K562 (cell line): ENCODE measurements around the gene CALML4. TPM values are rescaled to one million over a fixed set of nuclear protein-coding genes. Genes with fewer than 3 reads are reported as not detected.

Experiments used
- DPF2 ChIP-seq: fragments of 450-650 bp; IDR thresholded peaks from 2 replicates; pipeline ENCODE4 v1.6.1; 2016
- E2F1 ChIP-seq: sonication (generic); formaldehyde crosslinking; IDR thresholded peaks from 2 replicates; pipeline ENCODE4 v1.8.1; 2023; ENCODE audit warnings: mild to moderate bottlenecking, missing genetic modification reagents, moderate library complexity
- FOXA3 ChIP-seq, 2 experiments: fragments of 450-650 bp in 1 of 2; sonication (generic) in 1 of 2; formaldehyde crosslinking; IDR thresholded peaks in 1 of 2; conservative IDR thresholded peaks in 1 of 2; 2 replicates each; pipeline versions ENCODE4 v1.4.0 to v1.8.0; 2020 to 2022; ENCODE audit warnings: mild to moderate bottlenecking in 2 of 2, missing genetic modification reagents in 1 of 2
- LEF1 ChIP-seq: fragments of 450-650 bp; IDR thresholded peaks from 2 replicates; pipeline ENCODE4 v1.6.1; 2016; ENCODE audit warnings: mild to moderate bottlenecking
- RAD21 ChIP-seq, 2 experiments: fragments of 250-450 bp in 1 of 2; fragments of 450-650 bp in 1 of 2; sonication (Bioruptor Pico) in 1 of 2; formaldehyde crosslinking in 1 of 2; IDR thresholded peaks in 1 of 2; conservative IDR thresholded peaks in 1 of 2; 2 replicates each; pipeline versions ENCODE4 v1.4.0 to v1.8.0; 2020 to 2022; ENCODE audit warnings: mild to moderate bottlenecking in 2 of 2, moderate library complexity in 1 of 2
- ZBTB2 ChIP-seq: fragments of 450-650 bp; IDR thresholded peaks from 2 replicates; pipeline ENCODE4 v1.6.1; 2016; ENCODE audit warnings: antibody characterized with exemption
- ZBTB7A ChIP-seq: IDR thresholded peaks from 2 replicates; pipeline ENCODE4 v1.6.1; 2011; ENCODE audit warnings: low read depth, mild to moderate bottlenecking, low read length, moderate library complexity, borderline replicate concordance; ENCODE audit not compliant: control insufficient read depth
- ZNF395 ChIP-seq: fragments of 200-800 bp; sonication (Bioruptor generic); IDR thresholded peaks from 2 replicates; pipeline ENCODE4 v1.6.1; 2017; ENCODE audit warnings: missing genetic modification characterization, missing compliant biosample characterization
- polyA plus RNA-seq, 8 experiments: library from polyadenylated mRNA; depleted of rRNA in 4 of 8; stranded (reverse) in 5 of 8; unstranded in 3 of 8; fragments of >200 nt; fragmentation: Nextera tagmentation in 2 of 8; fragmentation: Illumina TruSeq in 1 of 8; extraction: Ambion mirVana in 2 of 8; extraction: Trizol in 1 of 8; gene quantifications; 2 replicates each; pipeline versions ENCODE4 v1.2.1 to v1.2.3, GENCODE V29; 2011 to 2014; ENCODE audit warnings: inconsistent platforms in 1 of 8, missing spikeins in 1 of 8
- total RNA-seq, 7 experiments: library from RNA; depleted of rRNA in 6 of 7; stranded (reverse); fragments of >200 nt in 6 of 7; fragmentation: Illumina TruSeq in 2 of 7; extraction: Trizol in 2 of 7; gene quantifications; 2 replicates each; pipeline versions ENCODE4 v1.2.1 to v1.2.3, GENCODE V29; 2011 to 2021; ENCODE audit warnings: low replicate concordance in 1 of 7

Gene CALML4
- total and polyA plus RNA-seq, 9 of the 15 experiments (the other 6 are each of a cell fraction or from before 2014, with no cell fraction given), result 2.8 to 30.6 (median 15.5) TPM

GRCh38 chr15:68229386-68230156, 24.4 kb upstream of the CALML4 start, which contains the start of gene CLN6 (continued):
- TF ChIP-seq E2F1 (CRISPR knock-in tag), result peak; percentile 92; the same call in 1 of the 2 replicates
- peak; percentile 70; the same call in 1 of the 2 replicates for TF ChIP-seq ZNF395 (CRISPR knock-in tag)
- peak; percentile 48; the same call in 1 of the 2 replicates for TF ChIP-seq ZBTB7A
- TF ChIP-seq FOXA3 (CRISPR knock-in tag; conservative IDR thresholded peaks at IDR 0.05 in 1 of 2, IDR thresholded peaks at IDR 0.05 in 1 of 2), result no peak
- peak; percentile 24; the same call in 1 of the 2 replicates for TF ChIP-seq DPF2
- 0 out of 4 replicates have a peak, but pooled peaks of 1 of the 2 experiments have one; percentile 34 for TF ChIP-seq RAD21 (CRISPR knock-in tag; conservative IDR thresholded peaks at IDR 0.05 in 1 of 2, IDR thresholded peaks at IDR 0.05 in 1 of 2)
- TF ChIP-seq LEF1, result no peak; the same call in 1 of the 2 replicates
- TF ChIP-seq ZBTB2, result peak; percentile 69; the same call in 1 of the 2 replicates
